ENCODE data around the gene NSUN3.
"Not testable (repeated sequence)": the region's sequence is repeated elsewhere in the genome, so short reads cannot be mapped to it uniquely, and the experiment has no call there.

NSUN3 gene

DNA sequence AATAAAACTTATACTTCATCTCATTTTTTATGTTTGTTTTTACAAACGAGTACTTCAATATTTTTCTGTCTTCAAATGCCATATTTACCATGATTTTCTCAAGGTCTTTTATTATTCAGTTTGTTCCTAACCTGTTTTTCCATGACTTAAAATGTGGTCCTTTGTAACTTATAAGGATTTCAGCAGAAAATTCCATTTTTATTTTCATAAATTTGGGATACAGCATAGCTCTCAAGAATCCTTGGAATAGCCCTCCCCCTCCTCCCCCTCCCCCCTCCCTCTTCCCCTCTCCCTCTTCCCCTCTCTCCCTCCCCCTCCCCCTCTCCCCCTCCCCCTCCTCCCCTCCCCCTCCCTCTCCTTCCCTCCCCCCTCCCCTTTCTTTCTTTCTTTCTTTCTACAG lies 19.6 kb upstream of the NSUN3 start:
- Histone ChIP-seq H3K4ac (ENCODE audit: low read depth, low read length) (no peak overlapping the region), H3K79me1 (ENCODE audit: low read length) (no peaks in the 10 kb centered on the region), H3K14ac (ENCODE audit: low read length) (no peak overlapping the region), H2AFZ (ENCODE audit: insufficient read depth, low read length, poor library complexity) (no peak overlapping the region), H3K23ac (ENCODE audit: low read length) (no peak overlapping the region), H4K91ac (ENCODE audit: low read depth, low read length) (no peak overlapping the region), H2BK120ac (ENCODE audit: insufficient read depth, low read length, poor library complexity) (no peak overlapping the region), H3K79me2 (ENCODE audit: control insufficient read depth, insufficient read depth, low read length, poor library complexity) (no peaks in the 10 kb centered on the region), H2BK5ac (ENCODE audit: low read depth, low read length, poor library complexity) (no peak overlapping the region), H3K36me3 (ENCODE audit: control insufficient read depth in 1 of 2, insufficient read depth in 2 of 2, low read length in 2 of 2) (peaks cover 11 to 18% of the 10 kb centered on the region in 2 experiments), H2BK12ac (ENCODE audit: low read length) (no peak overlapping the region), H3K27ac (ENCODE audit: low read depth, low read length) (no peak overlapping the region), H3K4me2 (ENCODE audit: low read length) (no peak overlapping the region), H4K8ac (ENCODE audit: low read depth, low read length) (no peak overlapping the region), H3K9ac (ENCODE audit: low read length) (no peak overlapping the region), H3K9me3 (ENCODE audit: insufficient read depth, low read depth, low read length) (peaks cover 10% of the 10 kb centered on the region), H3K18ac (ENCODE audit: low read length) (no peak overlapping the region), H3K27me3 (ENCODE audit: insufficient read depth, low read length) (no peaks in the 10 kb centered on the region), H3K4me1 (ENCODE audit: control insufficient read depth in 1 of 2, insufficient read depth in 2 of 2, low read length in 2 of 2) (no peaks in the 10 kb centered on the region), H3K4me3 (ENCODE audit: low read depth, low read length) (no peak overlapping the region), H2AK5ac (ENCODE audit: low read length) (no peak overlapping the region), H4K12ac (ENCODE audit: low read depth, low read length) (no peak overlapping the region)
- DNase-seq, result no peak
- no CpG with 5 or more reads among the region's 1 CpG for WGBS (ENCODE audit: extremely low coverage, insufficient coverage, insufficient read length)

- H2AK5ac ChIP-seq (ENCODE audit: low read length); H3K27ac ChIP-seq (ENCODE audit: low read depth, low read length); H3K4ac ChIP-seq (ENCODE audit: low read depth, low read length); H2BK120ac ChIP-seq (ENCODE audit: insufficient read depth, low read length, poor library complexity); H3K9ac ChIP-seq (ENCODE audit: low read length); H3K4me2 ChIP-seq (ENCODE audit: low read length); H4K91ac ChIP-seq (ENCODE audit: low read depth, low read length); H3K18ac ChIP-seq (ENCODE audit: low read length); H3K9me3 ChIP-seq (ENCODE audit: insufficient read depth, low read depth, low read length); H3K27me3 ChIP-seq (ENCODE audit: insufficient read depth, low read length); H4K8ac ChIP-seq (ENCODE audit: low read depth, low read length); H2BK5ac ChIP-seq (ENCODE audit: low read depth, low read length, poor library complexity); H2AFZ ChIP-seq (ENCODE audit: insufficient read depth, low read length, poor library complexity); H3K4me3 ChIP-seq (ENCODE audit: low read depth, low read length); H3K23ac ChIP-seq (ENCODE audit: low read length); H3K79me2 ChIP-seq (ENCODE audit: control insufficient read depth, insufficient read depth, low read length, poor library complexity); H3K4me1 ChIP-seq (ENCODE audit: control insufficient read depth in 1 of 2, insufficient read depth in 2 of 2, low read length in 2 of 2); DNase-seq; H3K14ac ChIP-seq (ENCODE audit: low read length); H4K12ac ChIP-seq (ENCODE audit: low read depth, low read length); H2BK12ac ChIP-seq (ENCODE audit: low read length); H3K79me1 ChIP-seq (ENCODE audit: low read length): not testable (repeated sequence)
- no CpG with 5 or more reads among the region's 61 CpGs for WGBS (ENCODE audit: extremely low coverage, insufficient coverage, insufficient read length)
- peaks cover 11 to 18% of the 10 kb centered on the region in 2 experiments for H3K36me3 ChIP-seq (ENCODE audit: control insufficient read depth in 1 of 2, insufficient read depth in 2 of 2, low read length in 2 of 2)
Observed at GRCh38 chr3:94044100-94044936, 18.5 kb upstream of the NSUN3 start.

DNA sequence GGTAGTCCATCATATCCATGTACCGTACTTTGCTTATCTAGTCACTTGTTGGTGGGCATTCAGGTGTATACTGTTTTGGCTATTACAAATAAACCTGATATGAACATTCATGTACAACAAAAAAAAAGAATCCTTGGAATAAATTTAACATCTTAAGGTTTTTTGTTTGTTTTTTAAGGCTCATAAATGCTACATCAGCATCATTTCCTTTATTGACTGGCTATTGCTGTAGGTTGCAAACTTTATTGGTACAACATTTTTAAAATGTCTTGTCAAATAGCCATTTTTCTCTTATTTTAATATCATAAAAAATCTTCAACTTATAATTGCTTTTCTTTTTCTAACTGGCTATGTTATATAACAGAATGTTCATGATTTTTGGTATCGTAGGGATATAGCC lies 16.3 kb upstream of the NSUN3 start:
- no peak overlapping the region for H3K4me2 ChIP-seq (ENCODE audit: low read length)
- no peak overlapping the region for H3K9ac ChIP-seq (ENCODE audit: low read length)
- no peak overlapping the region for H3K4me3 ChIP-seq (ENCODE audit: low read depth, low read length)
- no peak overlapping the region for H3K27ac ChIP-seq (ENCODE audit: low read depth, low read length)
- H3K36me3 ChIP-seq (ENCODE audit: control insufficient read depth in 1 of 2, insufficient read depth in 2 of 2, low read length in 2 of 2), result peaks cover 11 to 18% of the 10 kb centered on the region in 2 experiments
- H3K4me1 ChIP-seq (ENCODE audit: control insufficient read depth in 1 of 2, insufficient read depth in 2 of 2, low read length in 2 of 2), result no peaks in the 10 kb centered on the region
- no peak overlapping the region for H2AK5ac ChIP-seq (ENCODE audit: low read length)
- no peak overlapping the region for H4K91ac ChIP-seq (ENCODE audit: low read depth, low read length)
- no peak overlapping the region for H3K18ac ChIP-seq (ENCODE audit: low read length)
- no peak overlapping the region for H4K12ac ChIP-seq (ENCODE audit: low read depth, low read length)
- H3K4ac ChIP-seq (ENCODE audit: low read depth, low read length), result no peak overlapping the region
- H4K8ac ChIP-seq (ENCODE audit: low read depth, low read length), result no peak overlapping the region
- no CpG with 5 or more reads among the region's 2 CpGs for WGBS (ENCODE audit: extremely low coverage, insufficient coverage, insufficient read length)
- no peak overlapping the region for H3K23ac ChIP-seq (ENCODE audit: low read length)
- no peaks in the 10 kb centered on the region for H3K27me3 ChIP-seq (ENCODE audit: insufficient read depth, low read length)
- H2AFZ ChIP-seq (ENCODE audit: insufficient read depth, low read length, poor library complexity), result no peak overlapping the region
- no peaks in the 10 kb centered on the region for H3K79me2 ChIP-seq (ENCODE audit: control insufficient read depth, insufficient read depth, low read length, poor library complexity)
- H2BK12ac ChIP-seq (ENCODE audit: low read length), result no peak overlapping the region
- H2BK5ac ChIP-seq (ENCODE audit: low read depth, low read length, poor library complexity), result no peak overlapping the region
- DNase-seq, result no peak
- peaks cover 10% of the 10 kb centered on the region for H3K9me3 ChIP-seq (ENCODE audit: insufficient read depth, low read depth, low read length)
- H2BK120ac ChIP-seq (ENCODE audit: insufficient read depth, low read length, poor library complexity), result no peak overlapping the region
- no peaks in the 10 kb centered on the region for H3K79me1 ChIP-seq (ENCODE audit: low read length)
- H3K14ac ChIP-seq (ENCODE audit: low read length), result no peak overlapping the region

DNA sequence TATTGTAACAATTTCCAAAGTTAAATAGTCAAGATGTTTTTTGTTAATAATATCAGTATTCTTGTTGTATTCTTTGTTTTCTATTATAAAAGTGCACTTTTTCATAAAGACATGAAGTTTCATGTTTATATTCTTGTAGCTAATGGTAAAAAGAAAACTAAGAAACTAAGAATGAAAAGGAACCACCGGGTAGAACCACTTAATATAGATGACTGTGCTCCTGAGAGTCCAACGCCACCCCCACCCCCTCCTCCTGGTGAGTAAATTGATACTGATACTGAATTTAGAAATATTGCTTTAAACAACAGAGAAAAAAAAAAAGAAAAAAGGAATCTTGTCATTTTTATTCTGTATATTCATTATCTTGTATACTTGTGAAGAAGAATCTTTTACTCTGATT lies 13.6 kb upstream of the NSUN3 start:
- Histone ChIP-seq H3K27ac (ENCODE audit: low read depth, low read length) (no peak overlapping the region), H3K79me2 (ENCODE audit: control insufficient read depth, insufficient read depth, low read length, poor library complexity) (no peaks in the 10 kb centered on the region), H3K4me1 (ENCODE audit: control insufficient read depth in 1 of 2, insufficient read depth in 2 of 2, low read length in 2 of 2) (no peaks in the 10 kb centered on the region), H2BK120ac (ENCODE audit: insufficient read depth, low read length, poor library complexity) (no peak overlapping the region), H2BK12ac (ENCODE audit: low read length) (no peak overlapping the region), H3K9me3 (ENCODE audit: insufficient read depth, low read depth, low read length) (peaks cover 5% of the 10 kb centered on the region), H3K9ac (ENCODE audit: low read length) (no peak overlapping the region), H3K79me1 (ENCODE audit: low read length) (no peaks in the 10 kb centered on the region), H3K23ac (ENCODE audit: low read length) (no peak overlapping the region), H2AK5ac (ENCODE audit: low read length) (no peak overlapping the region), H3K4me2 (ENCODE audit: low read length) (no peak overlapping the region), H2BK5ac (ENCODE audit: low read depth, low read length, poor library complexity) (no peak overlapping the region), H3K36me3 (ENCODE audit: control insufficient read depth in 1 of 2, insufficient read depth in 2 of 2, low read length in 2 of 2) (peaks cover 8 to 11% of the 10 kb centered on the region in 2 experiments), H3K14ac (ENCODE audit: low read length) (no peak overlapping the region), H2AFZ (ENCODE audit: insufficient read depth, low read length, poor library complexity) (no peak overlapping the region), H4K91ac (ENCODE audit: low read depth, low read length) (no peak overlapping the region), H3K4me3 (ENCODE audit: low read depth, low read length) (no peak overlapping the region), H3K18ac (ENCODE audit: low read length) (no peak overlapping the region), H3K27me3 (ENCODE audit: insufficient read depth, low read length) (no peaks in the 10 kb centered on the region), H4K12ac (ENCODE audit: low read depth, low read length) (no peak overlapping the region), H3K4ac (ENCODE audit: low read depth, low read length) (no peak overlapping the region), H4K8ac (ENCODE audit: low read depth, low read length) (no peak overlapping the region)
- no peak for DNase-seq
- WGBS (ENCODE audit: extremely low coverage, insufficient coverage, insufficient read length), result no CpG with 5 or more reads among the region's 2 CpGs
